Mesothelial cell of epicardium (in vitro differentiated cells): Measurements from ENCODE around the gene AATK. TPM values are rescaled to one million over a fixed set of nuclear protein-coding genes. Genes with fewer than 3 reads are reported as not detected.

Experiments
- DNase-seq, 2 experiments: peaks; one replicate each; pipeline ENCODE4 v3.0.0; 2021; ENCODE audit warnings: low spot score in 2 of 2; ENCODE audit not compliant: unreplicated experiment in 2 of 2
- H3K27ac Mint-ChIP-seq: 2 replicates; pipeline ENCODE4 v1.8.0; 2021; ENCODE audit warnings: mixed read lengths
- H3K27me3 Mint-ChIP-seq: 2 replicates; pipeline ENCODE4 v1.8.0; 2021; ENCODE audit warnings: low read depth, mixed read lengths
- H3K36me3 Mint-ChIP-seq: 2 replicates; pipeline ENCODE4 v1.8.0; 2021; ENCODE audit warnings: mixed read lengths
- H3K4me1 Mint-ChIP-seq: 2 replicates; pipeline ENCODE4 v1.8.0; 2021; ENCODE audit warnings: mixed read lengths
- H3K4me3 Mint-ChIP-seq: 2 replicates; pipeline ENCODE4 v1.8.0; 2021; ENCODE audit warnings: mild to moderate bottlenecking, moderate library complexity, mixed read lengths
- H3K9me3 Mint-ChIP-seq: 2 replicates; pipeline ENCODE4 v1.8.0; 2021; ENCODE audit warnings: mixed read lengths
- total RNA-seq: library from RNA; stranded (reverse); gene quantifications from 3 replicates; pipeline ENCODE4 v1.2.1, GENCODE V29; 2021
- TF ChIP-seq, protein P1 (sequence below): fragments of 200-600 bp; sonication (generic); IDR thresholded peaks from one replicate; pipeline ENCODE4 v1.5.0; 2021; ENCODE audit warnings: antibody characterized with exemption; ENCODE audit not compliant: unreplicated experiment

AATK gene
- total RNA-seq, 1 donor from 2014 or later = 17.3 TPM

DNA sequence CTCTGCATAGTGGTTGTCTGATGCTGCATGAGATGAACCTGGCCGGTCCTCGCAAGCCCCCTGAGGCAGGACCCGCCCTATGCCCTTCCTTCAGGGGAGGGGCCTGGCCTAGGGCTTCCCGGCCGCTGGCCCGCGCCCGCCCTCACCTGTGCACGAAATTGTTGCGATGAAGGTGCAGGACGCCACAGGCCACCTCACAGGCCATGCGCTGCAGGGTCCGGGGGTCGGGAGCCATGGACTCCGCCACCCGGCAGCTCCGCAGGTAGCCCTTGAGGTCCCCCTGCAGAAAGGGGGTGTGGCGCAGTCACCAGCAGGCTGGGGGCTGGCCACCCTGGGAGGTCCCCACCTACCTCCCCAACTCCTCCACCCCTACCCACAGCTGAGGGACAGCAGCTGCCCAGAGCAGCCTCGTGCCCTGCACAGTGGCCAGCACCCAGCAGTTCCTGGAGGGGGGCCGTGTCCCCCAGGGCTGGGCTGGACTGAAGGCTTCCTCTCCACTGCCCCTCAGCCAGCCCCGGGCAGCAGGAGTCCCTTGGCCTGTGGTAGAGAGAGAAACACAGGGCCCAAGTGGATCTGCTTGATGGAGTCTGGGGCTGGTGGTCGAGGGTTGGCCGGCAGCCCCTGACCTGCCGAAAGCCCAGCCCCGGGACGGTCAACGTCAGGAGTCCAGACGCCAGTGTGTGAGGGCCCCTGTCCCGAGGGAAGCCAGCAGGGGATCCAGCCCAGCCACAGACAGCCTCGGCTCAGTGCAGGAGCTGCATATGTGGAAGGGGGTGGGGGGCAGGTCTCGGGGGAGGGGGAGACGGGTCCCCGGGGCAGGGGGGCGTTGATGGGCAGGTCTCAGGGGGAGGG is 39.5 kb downstream of the AATK start:
- no peaks in the 10 kb centered on the region for H3K4me1 Mint-ChIP-seq
- H3K4me3 Mint-ChIP-seq = no peak overlapping the region
- no peak overlapping the region for H3K27ac Mint-ChIP-seq
- H3K27me3 Mint-ChIP-seq = no peaks in the 10 kb centered on the region
- TF ChIP-seq, protein P1, sequence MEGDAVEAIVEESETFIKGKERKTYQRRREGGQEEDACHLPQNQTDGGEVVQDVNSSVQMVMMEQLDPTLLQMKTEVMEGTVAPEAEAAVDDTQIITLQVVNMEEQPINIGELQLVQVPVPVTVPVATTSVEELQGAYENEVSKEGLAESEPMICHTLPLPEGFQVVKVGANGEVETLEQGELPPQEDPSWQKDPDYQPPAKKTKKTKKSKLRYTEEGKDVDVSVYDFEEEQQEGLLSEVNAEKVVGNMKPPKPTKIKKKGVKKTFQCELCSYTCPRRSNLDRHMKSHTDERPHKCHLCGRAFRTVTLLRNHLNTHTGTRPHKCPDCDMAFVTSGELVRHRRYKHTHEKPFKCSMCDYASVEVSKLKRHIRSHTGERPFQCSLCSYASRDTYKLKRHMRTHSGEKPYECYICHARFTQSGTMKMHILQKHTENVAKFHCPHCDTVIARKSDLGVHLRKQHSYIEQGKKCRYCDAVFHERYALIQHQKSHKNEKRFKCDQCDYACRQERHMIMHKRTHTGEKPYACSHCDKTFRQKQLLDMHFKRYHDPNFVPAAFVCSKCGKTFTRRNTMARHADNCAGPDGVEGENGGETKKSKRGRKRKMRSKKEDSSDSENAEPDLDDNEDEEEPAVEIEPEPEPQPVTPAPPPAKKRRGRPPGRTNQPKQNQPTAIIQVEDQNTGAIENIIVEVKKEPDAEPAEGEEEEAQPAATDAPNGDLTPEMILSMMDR = no peak
- H3K36me3 Mint-ChIP-seq = no peaks in the 10 kb centered on the region
- no peaks in the 10 kb centered on the region for H3K9me3 Mint-ChIP-seq
- DNase-seq = no peak

DNA sequence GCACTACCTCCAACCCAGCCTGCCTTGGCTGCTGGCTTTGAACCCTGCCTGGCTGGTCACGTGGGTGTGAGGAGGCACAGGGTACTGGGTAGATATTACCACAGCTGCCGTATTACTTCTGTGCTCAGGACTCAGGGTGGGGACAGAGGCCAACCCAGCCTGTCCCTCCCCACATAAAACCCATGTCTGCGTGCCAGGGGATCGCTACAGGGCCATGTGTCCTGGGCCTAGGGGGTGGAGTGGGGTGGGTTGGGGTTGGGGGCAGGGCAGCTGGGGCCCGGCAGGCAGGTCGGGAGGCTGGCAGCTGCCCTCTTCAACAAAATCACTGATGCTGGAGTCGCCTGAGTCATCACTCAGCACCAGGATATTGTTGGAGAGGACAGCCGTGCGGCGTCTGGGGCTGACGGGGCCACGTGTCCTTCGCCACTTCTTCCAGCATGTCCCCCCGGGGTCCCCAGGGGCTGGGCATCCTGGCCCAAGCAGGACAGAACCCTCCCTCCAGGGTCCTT is 40.4 kb downstream of the AATK start:
- H3K4me3 Mint-ChIP-seq = no peak overlapping the region
- no peaks in the 10 kb centered on the region for H3K9me3 Mint-ChIP-seq
- no peak for DNase-seq
- no peak overlapping the region for H3K27ac Mint-ChIP-seq
- no peaks in the 10 kb centered on the region for H3K4me1 Mint-ChIP-seq
- no peaks in the 10 kb centered on the region for H3K27me3 Mint-ChIP-seq
- H3K36me3 Mint-ChIP-seq = no peaks in the 10 kb centered on the region
- TF ChIP-seq, protein P1 = no peak

DNA sequence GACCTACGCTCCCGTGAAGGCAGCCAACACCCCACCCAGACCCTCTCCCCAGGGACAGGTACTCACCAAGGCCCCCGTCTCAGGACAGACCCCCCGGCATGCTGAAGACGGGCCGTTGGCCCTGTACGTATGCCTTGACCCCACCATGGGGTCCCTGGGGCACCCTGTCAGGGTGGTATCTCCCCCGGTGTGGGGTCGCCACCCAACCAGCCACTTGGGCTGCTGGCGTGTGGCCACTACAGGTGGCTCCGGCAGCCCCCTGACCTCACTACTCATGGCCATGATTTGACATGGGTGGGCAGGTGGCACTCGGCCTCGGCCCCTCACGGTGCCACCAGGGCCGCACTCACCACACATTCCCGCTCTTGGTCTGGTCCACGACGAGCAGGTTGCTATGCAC is 41.6 kb downstream of the AATK start:
- Mint-ChIP-seq H3K4me1 (peaks cover 1% of the 10 kb centered on the region), H3K9me3 (no peaks in the 10 kb centered on the region), H3K27ac (no peak overlapping the region)

DNA sequence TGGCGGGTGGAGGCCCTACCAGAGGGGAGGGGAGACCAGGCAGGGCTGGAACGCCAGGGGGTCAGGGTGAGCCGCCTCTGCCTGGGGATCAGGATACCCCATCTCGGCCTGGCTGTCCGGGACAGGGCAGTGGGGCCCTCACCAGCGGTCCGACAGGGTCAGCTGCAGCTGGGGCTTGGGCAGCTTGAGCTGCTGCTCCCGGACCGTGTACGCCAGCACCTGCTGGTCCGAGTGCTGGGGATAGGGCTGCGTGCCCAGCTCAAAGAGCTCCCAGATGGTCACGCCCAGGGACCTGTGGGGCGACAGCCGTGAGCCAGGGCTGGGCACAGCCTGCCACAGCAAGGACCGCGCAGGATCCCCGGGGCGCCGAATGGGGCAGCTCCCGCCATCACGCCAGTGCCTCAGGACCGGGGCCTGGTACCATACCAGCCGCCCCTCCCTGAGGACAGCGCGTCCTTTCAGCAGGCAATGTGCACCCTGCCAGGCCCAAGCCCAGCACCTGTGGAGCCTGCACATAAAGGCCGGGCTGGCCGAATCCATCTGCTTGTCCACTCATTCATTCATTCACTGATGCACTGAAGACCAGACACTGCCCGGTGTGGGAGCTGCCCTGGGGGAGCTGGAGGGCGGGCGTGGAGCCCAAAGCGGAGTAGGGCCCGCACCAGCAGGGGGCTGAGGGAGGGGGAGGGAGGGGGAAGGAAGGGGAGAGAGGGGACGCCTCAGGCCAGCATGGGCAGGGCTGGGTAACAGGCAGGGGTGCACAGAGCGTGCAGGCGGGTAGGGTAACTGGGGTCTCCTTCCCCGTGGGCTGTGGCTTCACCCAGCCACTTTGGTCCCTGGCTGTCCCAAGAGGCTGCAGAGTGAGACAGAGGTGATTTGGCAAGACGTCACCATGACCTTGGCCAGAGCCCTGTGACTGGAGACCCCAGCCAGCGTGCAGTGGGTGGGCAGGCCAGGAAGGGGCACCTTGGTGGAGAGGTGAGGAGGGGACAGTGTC is 42.7 kb downstream of the AATK start:
- TF ChIP-seq, protein P1 = no peak
- no peak for DNase-seq
- Mint-ChIP-seq H3K4me1 (peaks cover 5% of the 10 kb centered on the region), H3K4me3 (no peak overlapping the region), H3K9me3 (no peaks in the 10 kb centered on the region), H3K27ac (no peak overlapping the region), H3K27me3 (no peaks in the 10 kb centered on the region), H3K36me3 (no peaks in the 10 kb centered on the region)

More for the DNA sequence above, 41.6 kb downstream of the AATK start:
- H3K36me3 Mint-ChIP-seq = no peaks in the 10 kb centered on the region
- DNase-seq = no peak
- no peaks in the 10 kb centered on the region for H3K27me3 Mint-ChIP-seq
- no peak overlapping the region for H3K4me3 Mint-ChIP-seq
- TF ChIP-seq, protein P1 = no peak

DNA sequence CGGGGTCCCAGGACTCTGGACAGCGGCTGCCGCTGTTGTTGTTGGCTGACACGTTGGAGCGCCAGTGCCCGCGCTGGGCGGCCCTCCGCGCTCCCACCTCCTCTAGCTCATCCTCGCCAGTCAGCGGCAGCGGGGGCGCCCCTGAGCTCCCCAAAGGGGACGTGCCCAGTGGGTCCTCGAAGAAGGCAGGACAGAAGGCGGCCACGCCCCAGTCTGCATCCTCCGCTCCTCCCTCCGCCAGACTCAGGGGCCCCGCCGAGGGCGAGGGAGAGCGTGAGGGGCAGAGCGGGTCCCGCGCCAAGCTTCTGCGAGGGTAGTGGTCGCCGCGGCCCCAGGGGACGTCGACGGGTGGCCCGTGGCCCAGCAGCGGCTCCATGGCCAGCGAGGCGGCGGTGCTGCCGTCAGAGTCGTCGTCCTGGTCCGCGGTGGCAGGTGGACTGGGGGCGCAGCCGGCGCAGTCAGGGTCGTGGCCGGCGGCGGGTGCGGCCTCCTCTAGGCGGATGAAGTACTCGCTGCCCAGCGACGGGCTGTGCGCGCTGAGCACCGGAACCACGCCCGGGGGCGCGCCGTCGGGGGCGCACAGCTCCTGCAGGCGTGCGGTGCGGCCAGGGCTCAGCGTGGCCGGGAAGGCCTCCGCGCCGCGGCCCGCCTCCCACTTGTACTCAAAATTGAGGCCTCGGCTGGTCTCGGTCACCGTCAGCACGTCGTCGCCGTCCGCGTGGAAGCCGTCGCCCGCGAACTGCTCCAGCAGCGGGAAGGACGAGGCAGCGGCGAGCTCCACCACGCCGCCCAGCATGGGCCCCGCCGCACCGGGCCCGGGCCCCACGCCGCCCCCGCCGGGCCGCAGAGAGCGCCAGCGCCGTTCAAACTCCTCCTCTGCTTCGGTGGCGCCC is 43.9 kb downstream of the AATK start:
- no peaks in the 10 kb centered on the region for H3K9me3 Mint-ChIP-seq
- no peak overlapping the region for H3K27ac Mint-ChIP-seq
- no peak overlapping the region for H3K4me3 Mint-ChIP-seq
- H3K36me3 Mint-ChIP-seq = no peaks in the 10 kb centered on the region
- H3K27me3 Mint-ChIP-seq = no peaks in the 10 kb centered on the region
- DNase-seq = no peak
- TF ChIP-seq, protein P1 = no peak
- peaks cover 8% of the 10 kb centered on the region for H3K4me1 Mint-ChIP-seq
